ENCODE results near the gene BMPR1A.

DNA sequence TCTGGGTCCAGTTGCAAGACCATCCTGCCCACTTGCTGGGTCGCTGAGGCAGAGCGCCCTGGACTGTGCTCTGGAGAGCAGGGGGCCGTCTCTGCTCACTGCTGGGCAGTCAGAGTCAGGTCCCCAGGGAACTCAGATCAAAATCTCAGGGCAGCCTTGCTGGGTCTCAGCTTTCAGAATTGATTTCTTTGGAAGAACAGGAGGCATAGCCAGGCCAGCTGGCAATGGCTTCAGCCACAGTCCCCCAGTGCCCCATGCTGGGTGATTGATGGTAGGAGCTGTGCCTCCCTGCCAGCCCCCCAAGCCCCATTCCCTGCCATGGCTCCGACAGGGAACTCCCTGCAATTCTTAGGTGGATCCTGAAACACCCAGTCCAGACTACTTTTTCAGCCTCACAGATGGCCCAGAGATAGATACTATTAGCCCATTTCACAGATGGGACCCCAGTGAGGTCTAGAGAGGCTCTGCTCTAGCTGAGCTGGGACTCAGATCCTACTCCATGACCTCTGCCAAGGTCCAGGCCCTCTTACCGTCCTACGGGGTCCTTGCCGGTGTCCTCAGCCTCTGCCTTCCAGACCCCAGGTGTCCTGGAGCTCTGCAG lies 200.5 kb downstream of the BMPR1A start:
- TF ChIP-seq, protein P1, sequence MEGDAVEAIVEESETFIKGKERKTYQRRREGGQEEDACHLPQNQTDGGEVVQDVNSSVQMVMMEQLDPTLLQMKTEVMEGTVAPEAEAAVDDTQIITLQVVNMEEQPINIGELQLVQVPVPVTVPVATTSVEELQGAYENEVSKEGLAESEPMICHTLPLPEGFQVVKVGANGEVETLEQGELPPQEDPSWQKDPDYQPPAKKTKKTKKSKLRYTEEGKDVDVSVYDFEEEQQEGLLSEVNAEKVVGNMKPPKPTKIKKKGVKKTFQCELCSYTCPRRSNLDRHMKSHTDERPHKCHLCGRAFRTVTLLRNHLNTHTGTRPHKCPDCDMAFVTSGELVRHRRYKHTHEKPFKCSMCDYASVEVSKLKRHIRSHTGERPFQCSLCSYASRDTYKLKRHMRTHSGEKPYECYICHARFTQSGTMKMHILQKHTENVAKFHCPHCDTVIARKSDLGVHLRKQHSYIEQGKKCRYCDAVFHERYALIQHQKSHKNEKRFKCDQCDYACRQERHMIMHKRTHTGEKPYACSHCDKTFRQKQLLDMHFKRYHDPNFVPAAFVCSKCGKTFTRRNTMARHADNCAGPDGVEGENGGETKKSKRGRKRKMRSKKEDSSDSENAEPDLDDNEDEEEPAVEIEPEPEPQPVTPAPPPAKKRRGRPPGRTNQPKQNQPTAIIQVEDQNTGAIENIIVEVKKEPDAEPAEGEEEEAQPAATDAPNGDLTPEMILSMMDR (IDR thresholded peaks at IDR 0.05): no peak
- no peak for TF ChIP-seq POLR2A (IDR thresholded peaks at IDR 0.05)
